GM21390 (cell line): ENCODE results near the gene PDHA1.

Experiments
- ATAC-seq: cut with Tn5 transposase; IDR thresholded peaks from one replicate; pipeline ENCODE4 v1.9.1; 2021; ENCODE audit not compliant: unreplicated experiment

PDHA1 gene

DNA sequence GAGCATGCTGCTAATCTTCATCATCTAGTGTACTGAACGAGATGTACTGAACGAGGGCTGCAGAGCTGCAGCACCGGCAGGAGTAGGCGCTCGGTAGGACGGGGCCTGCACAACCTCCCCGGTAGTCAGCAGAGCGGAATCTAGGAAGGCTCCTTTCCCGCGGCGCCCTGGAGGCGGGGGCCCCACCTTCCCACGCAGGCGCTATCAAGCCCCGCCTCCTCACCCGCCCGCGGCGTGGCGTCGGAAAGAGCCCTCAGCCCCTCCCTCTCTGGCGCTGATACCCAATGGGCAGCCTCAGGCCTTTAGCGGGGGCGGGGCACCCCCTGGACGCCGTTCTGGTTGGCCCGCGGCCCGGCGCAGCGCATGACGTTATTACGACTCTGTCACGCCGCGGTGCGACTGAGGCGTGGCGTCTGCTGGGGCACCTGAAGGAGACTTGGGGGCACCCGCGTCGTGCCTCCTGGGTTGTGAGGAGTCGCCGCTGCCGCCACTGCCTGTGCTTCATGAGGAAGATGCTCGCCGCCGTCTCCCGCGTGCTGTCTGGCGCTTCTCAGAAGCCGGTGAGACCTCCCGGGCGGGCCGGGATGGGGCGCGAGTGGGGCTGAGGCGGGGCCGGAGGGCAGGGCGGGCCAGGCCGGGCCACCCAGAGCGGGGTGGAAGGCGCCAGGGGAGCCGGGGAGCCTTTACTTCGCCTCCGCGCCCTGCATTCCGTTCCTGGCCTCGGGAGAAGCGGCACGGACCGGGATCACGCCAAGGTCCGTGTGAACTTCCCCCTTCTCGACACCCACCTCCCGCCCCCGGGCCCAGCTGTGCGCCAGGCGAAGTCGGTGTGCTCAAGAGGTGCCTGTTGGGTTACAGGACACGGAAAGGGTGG is at the start of gene PDHA1:
Gene PDHA1, plus strand, starts transcription at position 393 of the 874 bp plus-strand sequence. Its CDS starts 111 bp downstream, at position 504.
- ATAC-seq: peak; percentile 97

DNA sequence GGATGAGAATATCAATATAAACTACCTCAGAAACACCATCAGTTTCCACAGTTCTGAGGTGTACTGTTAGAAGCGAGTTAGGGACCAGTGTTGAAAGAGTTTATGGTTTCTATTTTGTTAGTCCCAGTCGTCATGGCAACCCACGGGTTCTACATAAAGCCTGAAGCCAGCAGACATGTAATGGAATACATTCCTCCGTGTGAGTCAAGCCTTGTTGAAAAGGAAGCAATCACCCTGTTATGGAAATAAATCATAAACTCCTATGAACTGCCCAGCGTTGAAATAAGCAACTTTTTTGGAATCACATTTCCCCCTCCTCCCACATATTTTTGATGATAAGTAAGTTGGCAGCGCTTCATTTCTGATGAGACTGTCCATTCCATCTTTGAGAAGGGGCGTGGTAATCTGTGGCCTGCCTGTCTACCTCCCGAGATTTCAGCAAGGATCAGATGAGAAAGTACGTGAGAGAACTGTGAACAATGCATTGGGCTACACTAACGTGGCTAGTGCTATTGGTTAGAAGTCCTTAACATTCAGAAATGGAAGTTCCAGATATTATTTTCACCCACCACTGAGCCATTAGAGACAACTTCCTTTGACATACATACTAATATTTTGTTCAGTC is 40.4 kb upstream of the PDHA1 start:
- no peak for ATAC-seq

DNA sequence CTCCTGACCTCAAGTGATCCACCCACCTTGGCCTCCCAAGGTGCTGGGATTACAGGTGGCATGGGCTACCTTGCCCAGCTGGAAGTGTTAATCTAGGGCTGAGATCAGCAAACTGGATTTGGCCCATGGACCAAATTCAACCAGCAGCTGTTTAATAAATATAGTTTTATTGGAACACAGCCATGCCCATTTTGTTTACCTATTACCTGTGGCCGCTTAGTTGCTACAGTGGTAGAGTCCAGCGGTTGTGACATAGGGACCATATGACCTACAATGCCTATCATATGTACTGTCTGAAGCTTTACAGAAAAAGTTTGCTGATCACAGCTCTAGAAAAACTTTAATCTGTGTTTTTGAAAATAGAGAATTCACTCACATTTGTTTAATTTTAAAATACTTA is 17.2 kb upstream of the PDHA1 start:
- no peak for ATAC-seq

DNA sequence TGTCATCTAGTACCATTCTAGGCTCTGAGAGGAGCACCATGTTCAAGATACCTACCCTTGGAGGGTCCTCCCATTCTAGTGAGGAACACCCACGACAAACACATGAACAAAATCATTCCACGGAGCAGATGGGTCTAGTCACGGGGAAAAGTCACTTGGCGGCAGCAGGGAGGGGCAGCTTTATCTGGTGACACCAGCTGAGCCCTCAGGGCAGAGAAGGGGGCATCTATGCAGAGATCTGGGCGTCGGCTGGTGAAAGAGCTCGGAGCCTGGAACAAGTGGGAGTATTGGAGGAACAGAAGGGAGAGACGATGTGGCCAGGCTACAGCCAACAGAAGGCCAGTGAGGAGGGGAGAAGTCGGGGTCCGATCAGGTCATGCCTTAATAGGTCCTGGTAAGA is 11.9 kb upstream of the PDHA1 start:
- ATAC-seq: no peak

DNA sequence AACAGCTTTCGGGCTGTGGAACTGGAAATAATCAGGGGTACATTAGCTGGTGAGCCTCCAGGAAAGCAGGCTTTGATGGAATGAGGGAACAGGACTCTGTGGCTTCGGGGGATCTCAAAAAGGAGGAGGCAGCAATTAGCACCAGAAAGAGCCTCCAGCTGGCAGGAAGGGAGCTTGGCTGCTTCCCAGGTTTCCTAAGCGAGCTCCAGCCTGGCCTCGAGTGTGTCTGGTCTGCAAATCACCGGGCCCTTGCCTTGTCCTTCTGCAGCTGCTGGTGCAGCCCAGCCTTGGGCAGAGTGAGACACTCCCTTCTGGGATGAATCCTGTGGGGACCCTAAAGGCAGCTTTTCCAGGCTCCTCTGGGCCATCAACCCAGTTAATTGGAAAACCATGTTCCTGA is 10.7 kb upstream of the PDHA1 start:
- no peak for ATAC-seq

DNA sequence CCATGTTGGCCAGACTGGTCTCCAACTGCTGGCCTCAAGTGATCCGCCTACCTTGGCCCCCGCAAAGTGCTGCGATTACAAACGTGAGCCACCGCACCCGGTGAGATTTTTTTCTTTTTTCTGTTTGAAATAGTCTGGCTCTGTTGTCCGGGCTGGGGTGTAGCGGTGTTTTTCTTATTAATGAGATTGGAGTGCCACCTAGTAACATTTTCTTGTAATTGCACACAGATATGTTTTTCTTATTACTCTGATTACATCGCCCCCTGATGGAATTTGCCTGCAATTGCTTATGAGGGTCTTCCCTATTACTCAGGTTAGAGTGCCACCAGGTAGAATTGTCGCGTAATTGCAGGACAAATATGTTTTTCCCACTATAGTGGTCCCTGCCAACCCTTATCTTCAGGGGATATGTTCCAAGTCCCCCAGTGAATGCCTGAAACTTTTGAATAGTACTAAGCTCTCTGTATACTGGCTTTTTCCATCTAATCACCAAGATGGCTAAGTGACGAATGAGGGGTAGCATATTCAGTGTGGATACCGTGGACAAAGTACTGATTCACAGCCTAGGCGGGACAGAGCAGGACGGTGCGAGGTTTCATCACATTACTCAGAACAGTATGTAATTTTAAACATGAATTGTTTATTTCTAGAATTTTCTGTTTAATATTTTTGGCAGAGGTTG is 8.6 kb upstream of the PDHA1 start:
- no peak for ATAC-seq

DNA sequence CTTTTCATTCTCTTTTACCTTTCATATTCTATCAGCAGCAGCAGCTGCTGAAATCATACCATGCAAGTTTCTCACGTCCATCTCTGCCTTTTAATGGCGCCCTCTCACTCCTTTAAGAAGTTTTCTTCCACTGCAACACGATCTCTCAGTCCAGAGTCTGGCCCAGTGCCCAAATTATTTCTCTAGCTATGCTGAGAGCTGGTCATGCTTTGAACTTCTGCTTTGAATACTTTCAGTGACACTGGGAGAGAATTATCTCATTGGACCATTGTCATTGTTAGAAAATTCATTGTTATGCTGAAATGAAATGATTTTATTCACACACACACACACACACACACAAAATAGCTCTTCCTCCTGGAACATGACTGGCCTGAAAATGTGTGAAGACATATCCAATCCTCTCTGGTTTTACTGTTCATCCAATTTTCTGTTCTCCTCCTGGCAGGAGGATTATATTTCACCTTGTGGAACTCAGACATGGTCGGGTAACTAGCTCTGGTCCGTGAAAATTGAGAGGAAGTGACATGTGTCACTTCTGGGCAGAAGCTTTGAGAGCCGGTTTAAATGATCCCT is 1.3 kb upstream of the PDHA1 start:
- no peak for ATAC-seq

DNA sequence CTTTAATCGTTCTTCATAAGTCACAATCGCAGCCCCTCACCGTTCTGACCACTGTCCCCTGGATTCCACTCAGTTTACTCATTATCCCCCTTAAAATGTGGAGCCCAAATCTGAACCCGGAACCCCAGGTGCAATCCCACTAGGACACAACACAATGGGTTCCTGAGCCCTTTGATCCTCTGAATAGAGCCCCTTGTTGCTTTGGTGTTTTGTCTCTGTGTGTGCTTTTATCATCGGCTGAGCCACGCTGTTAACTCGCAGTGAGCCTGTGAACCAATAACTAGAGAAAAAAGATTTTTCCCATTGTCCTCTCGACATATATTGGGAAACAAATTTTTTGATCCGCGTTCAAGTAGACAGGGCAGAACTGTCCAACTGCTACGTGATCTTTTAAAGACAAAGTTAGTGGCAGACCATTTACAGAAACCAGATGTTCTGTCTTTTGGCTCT is 617 bp upstream of the PDHA1 start:
- no peak for ATAC-seq

DNA sequence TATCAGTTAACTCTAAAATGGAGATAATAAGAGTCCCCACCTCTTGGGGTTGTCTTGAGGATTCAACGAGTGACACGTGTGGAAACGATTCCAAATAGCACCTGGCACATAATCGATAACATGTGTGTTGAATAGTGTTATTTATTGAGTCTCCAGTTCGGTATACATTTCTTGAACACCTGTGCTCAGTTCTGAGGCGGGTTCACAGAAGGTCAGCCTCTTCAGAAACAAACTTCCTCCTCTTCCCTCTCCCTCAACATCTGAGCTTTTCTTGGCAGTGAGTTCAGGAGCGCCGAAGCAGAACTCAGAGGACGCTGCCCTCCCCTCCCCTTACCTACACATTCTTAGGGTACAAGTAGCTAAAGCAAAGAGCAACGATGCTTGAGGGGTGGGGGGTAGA is 934 bp downstream of the PDHA1 start:
- no peak for ATAC-seq

DNA sequence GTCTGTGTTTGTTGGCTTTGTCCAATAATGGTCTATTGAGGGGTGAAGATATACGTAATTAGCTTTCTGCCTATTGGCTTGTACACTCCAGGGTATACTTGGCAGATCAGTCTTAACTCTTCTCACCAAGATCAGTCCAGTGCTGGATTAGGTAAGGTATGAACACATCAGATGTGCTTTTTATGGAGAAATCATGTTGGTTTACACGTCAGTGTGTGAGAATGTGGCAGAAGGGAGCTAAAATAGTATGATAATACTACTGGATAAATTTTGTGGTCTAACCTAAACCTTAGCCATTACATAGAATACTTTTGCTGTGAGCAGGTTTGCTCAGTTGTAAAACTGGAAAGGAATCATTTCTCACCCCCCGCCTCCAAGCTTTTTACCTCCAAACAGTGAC is 4.2 kb downstream of the PDHA1 start:
- no peak for ATAC-seq

DNA sequence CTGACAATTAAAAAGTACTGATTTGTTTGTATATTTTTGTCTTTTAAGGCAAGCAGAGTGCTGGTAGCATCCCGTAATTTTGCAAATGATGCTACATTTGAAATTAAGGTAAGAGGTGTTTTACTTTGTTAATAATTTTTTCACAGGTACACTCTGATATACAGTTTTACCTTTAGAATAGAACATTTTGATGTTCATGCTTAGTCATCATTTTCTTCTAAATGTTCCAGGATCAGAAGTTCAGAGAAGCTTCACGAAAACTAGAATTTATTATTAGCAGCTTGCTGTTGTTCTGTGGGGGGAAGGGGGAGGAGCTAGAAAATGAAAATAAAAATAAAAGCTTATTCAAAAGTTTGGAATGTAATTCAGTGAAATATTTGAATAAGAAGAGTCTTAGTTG is 5.5 kb downstream of the PDHA1 start:
- ATAC-seq: no peak

DNA sequence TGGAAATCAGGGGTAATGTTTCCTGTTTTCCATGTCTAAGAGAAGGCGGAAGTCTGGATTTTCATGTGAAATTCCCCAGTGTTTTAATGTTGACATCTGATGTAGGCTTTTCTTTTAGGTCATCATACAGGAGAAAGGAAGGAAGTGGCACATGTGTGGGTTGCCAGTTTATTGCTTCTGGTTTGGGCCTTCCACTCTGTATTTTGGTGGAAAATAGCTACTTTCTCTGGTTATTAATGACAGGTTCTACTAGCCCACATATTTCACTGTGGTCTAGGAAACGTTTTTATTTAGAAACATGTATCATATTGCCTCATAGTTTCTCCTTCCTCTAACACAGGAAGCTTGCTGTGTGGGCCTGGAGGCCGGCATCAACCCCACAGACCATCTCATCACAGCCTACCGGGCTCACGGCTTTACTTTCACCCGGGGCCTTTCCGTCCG is 7.2 kb downstream of the PDHA1 start:
- ATAC-seq: peak; percentile 96

DNA sequence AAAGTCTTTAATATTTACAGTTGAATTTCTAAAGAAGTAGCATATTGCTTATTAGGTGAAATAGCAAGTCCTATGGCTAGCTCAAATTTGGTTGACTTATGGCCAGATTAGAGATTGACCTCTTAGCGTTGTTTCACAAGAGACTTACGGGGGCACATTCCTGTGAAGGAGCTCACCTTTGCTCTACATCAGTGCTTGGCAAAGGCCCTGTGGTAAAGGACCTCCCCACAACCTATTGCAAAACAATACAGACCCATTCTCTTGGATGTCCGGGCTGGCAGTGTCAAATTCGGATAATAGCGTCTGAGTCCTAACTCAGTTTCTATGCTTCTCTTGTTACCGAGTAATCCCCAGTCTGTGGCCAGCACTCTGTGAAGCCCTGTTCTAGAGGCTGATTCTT is 10.9 kb downstream of the PDHA1 start:
- ATAC-seq: no peak

DNA sequence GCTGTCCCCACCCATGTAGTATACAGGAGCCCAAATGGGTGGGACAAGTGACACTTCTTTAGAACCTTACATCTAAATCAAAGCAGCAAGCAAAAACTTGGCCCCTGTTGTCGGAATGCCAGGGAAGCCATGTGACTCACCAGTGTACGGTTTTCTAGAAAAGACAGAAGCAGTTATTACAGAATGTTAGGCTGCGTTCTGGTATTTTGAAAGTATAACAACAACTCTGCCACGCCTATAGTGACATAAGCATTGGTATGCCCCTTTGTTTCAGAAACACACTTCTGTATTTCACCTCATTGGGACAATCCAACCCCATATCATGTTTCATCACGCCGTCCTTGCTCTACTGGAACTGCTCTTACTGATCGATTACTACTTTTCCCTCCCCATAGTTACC is 14.8 kb downstream of the PDHA1 start:
- no peak for ATAC-seq

DNA sequence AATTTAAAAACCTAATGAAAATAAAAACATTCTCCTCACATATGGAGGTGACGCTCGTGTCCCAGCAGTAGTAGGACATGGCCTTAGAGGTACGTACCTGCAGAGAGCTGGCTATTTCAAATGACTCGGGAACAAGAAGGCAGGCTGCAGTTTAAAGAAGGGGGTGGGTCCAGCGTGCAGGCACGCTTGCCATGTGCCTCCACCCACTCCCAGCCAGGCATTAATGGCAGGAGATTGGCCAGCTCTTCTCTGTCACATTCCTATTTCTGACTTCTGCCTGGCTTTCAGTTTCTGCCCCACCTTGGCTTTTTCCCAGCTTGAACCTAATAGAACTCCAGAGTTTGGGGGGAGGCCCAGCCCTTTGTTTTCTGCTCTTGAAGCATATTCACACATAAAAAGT is 17.2 kb downstream of the PDHA1 start:
- ATAC-seq: no peak

DNA sequence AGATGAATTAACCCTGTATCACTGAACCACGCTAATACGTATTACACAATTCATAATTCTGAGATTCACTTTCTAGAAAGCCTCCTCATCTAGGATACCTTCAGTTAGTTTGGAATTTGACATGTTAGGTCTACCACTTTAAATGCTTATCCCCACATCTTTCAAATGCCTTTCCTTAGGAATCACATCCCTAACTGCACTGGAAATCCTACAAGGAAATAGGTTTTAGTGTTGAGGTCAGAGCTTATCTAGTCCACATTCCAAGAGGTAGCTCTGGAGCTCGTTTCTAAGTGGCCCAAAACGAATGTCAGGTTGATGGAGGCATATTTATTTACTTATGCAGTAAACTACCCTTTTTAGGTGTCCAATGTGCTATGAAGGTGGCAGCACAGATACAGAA is 18.0 kb downstream of the PDHA1 start:
- no peak for ATAC-seq

DNA sequence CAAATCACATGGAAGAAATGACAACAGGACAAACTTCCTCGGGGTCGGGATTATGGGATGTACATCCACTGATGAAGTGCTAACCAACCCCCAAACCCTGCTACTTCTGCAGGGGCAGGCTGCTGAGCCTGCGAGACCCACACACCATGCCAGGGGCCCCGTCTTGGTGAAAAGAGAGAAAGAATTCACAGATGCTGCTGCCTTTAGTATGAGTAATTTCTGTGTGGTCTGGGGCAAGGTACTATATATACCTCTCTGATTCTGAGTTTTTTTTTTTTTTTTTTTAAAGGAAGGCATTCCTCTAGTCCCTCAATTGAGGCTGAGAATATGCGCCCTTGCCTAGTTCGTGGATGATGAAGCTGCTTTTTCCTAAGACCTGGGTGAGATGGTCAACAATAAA is 24.8 kb downstream of the PDHA1 start:
- ATAC-seq: no peak

DNA sequence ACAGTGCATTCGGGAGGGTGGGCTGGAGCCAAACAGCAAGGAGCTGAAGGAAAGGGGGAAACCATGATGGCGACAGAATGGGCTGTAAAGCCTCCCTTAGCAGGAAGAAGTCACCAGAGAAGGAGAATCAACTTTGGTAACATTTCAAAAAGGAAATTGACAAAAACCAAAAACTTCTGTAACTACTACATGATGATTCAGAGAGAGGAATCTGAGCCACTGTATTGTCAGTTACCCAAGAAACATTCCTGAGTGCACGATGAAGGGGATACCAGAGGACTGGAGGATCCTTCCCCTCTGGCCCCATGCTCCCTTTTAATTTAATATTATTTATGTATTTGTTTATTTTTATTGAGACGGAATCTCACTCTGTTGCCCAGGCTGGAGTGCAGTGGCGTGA is 26.3 kb downstream of the PDHA1 start:
- no peak for ATAC-seq

DNA sequence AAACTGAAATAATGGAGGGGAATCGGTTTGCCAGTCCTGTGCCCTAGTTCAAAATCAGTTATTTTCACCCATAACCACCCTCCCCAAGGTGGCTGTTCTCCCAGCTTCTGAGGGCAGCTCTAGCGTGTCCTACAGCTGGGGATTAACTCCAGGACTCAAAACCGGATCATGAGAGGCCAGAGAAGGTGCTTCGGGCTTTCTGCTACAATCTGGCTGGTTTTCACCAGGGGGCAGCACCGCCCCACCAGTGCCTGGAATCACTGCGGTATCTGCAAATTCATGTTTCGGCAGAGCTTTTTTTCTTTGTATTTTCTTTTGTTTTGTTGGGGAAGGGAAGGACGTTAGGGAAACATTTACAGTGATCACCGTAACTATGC is 28.4 kb downstream of the PDHA1 start:
- peak; percentile 70 for ATAC-seq

DNA sequence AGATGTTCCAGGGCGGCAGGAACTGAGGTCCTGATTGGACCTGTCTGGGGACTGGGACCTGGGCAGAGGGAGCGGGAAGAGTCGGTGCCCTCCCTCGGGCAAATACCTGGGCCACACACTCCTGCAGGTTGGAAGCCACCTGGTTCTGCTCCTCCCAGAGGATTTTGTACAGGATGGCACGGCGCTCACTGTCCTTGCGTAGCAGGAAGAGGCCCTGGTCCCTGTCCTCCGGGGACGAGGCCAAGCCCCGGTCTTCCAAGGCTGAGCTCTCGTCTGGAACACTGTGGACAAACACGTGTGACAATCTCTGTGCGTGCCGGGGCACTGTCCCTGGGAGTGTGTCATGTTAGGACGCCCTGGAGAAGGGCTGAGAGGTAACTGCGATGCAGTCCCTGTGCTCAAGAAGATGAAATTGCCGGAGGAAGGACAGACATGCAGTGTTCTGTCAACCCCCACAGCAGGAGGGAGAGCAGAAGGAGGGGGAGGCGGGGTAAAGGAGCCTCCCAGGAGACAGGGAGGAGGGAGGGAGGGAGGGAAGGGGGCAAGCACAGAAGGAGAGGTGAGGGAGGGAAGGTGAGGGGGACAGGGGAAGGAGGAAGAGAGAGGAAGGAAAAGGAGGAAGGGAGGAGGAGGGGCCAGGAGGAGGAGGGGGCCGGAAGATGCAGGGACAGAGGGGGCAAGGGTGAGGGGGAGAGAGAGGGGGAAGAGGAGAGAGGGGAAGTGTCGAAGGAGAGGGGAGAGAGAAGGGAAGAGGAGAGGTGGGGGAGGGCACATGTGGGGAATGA is 29.0 kb downstream of the PDHA1 start:
- peak; percentile 34 for ATAC-seq
